B cell (primary cell): ENCODE measurements around the gene JARID2. TPM values are rescaled to one million over a fixed set of nuclear protein-coding genes. Genes with fewer than 3 reads are reported as not detected.
A peak's percentile ranks its signal among the peaks of the same experiment; 100 is the strongest.

Source experiments
- ATAC-seq: fragments of 200-7000 bp; cut with Tn5 transposase; one replicate; pipeline ENCODE4 v1.10.0; 2021; ENCODE audit warnings: low read depth, mild to moderate bottlenecking, moderate number of reproducible peaks, moderate library complexity
- CTCF ChIA-PET: fragments of 350-600 bp; sonication (Branson Sonifier 250); formaldehyde crosslinking; loops from one replicate; lab custom pipeline; 2021; ENCODE audit warnings: antibody characterized with exemption, inconsistent platforms; lab: Charles Lee
- POLR2A ChIA-PET: fragments of 350-600 bp; sonication (Branson Sonifier 250); formaldehyde crosslinking; loops from one replicate; lab custom pipeline; 2021; ENCODE audit warnings: antibody characterized with exemption; lab: Charles Lee
- DNase-seq: peaks from one replicate; pipeline ENCODE4 v3.0.0; 2013
- H2AFZ ChIP-seq: 2 replicates; pipeline ENCODE4 v1.6.1; 2012; ENCODE audit warnings: mild to moderate bottlenecking, low read depth, low read length; ENCODE audit not compliant: insufficient read depth, poor library complexity, severe bottlenecking
- H3K27ac ChIP-seq, 2 donors: 1 replicate in 1 of 2; 2 replicates in 1 of 2; pipeline ENCODE4 v1.5.1; 2012 to 2013; ENCODE audit warnings: low read length in 2 of 2, mild to moderate bottlenecking in 2 of 2, moderate library complexity in 1 of 2
- H3K27me3 ChIP-seq, 4 experiments: fragments of 200-600 bp in 1 of 4; sonication (generic) in 1 of 4; replicated peaks in 1 of 4; 1 replicate in 2 of 4; 2 replicates in 2 of 4; pipeline versions ENCODE4 v1.6.1 to v1.7.0; 2013 to 2016; ENCODE audit warnings: low read length in 3 of 4, mild to moderate bottlenecking in 2 of 4, mixed read lengths in 1 of 4, moderate library complexity in 1 of 4; ENCODE audit not compliant: insufficient read depth in 4 of 4, control insufficient read depth in 3 of 4; ENCODE audit errors: control extremely low read depth in 1 of 4
- H3K36me3 ChIP-seq, 2 experiments: replicated peaks in 1 of 2; 1 replicate in 1 of 2; 2 replicates in 1 of 2; pipeline versions ENCODE4 v1.6.1 to v1.7.1; 2013; ENCODE audit warnings: low read length in 1 of 2; ENCODE audit not compliant: insufficient read depth in 2 of 2, control insufficient read depth in 1 of 2; ENCODE audit errors: control extremely low read depth in 1 of 2, extremely low read depth in 1 of 2
- H3K4me1 ChIP-seq, 2 donors: fragments of 200-600 bp in 1 of 2; sonication (generic) in 1 of 2; 1 replicate in 1 of 2; 2 replicates in 1 of 2; pipeline versions ENCODE4 v1.5.1 to v1.6.1; 2013 to 2017; ENCODE audit warnings: low read length in 2 of 2; ENCODE audit not compliant: control insufficient read depth in 2 of 2, insufficient read depth in 2 of 2
- H3K4me2 ChIP-seq: replicated peaks from 2 replicates; pipeline ENCODE3; 2012; ENCODE audit warnings: mild to moderate bottlenecking, low read depth, low read length; ENCODE audit not compliant: poor library complexity, severe bottlenecking
- H3K4me3 ChIP-seq, 5 experiments: fragments of 200-600 bp in 1 of 5; sonication (generic) in 1 of 5; 1 replicate in 3 of 5; 2 replicates in 2 of 5; pipeline versions ENCODE4 v1.5.1 to v1.7.0; 2011 to 2016; ENCODE audit warnings: low read length in 4 of 5, mild to moderate bottlenecking in 4 of 5, low read depth in 2 of 5, control low read depth in 1 of 5, moderate library complexity in 1 of 5; ENCODE audit not compliant: insufficient read depth in 1 of 5; ENCODE audit errors: control extremely low read depth in 1 of 5, extremely low read depth in 1 of 5
- H3K79me2 ChIP-seq: fragments of 200-600 bp; sonication (generic); one replicate; pipeline ENCODE4 v1.6.0; 2016; ENCODE audit warnings: low read length; ENCODE audit not compliant: control insufficient read depth, insufficient read depth
- H3K9ac ChIP-seq: fragments of 200-600 bp; sonication (generic); 2 replicates; pipeline ENCODE4 v1.6.1; 2017; ENCODE audit warnings: mild to moderate bottlenecking, low read length, moderate library complexity
- H3K9me3 ChIP-seq, 3 donors: one replicate each; pipeline versions ENCODE4 v1.6.1 to v1.7.1; 2013; ENCODE audit warnings: low read length in 2 of 3; ENCODE audit not compliant: control insufficient read depth in 2 of 3, insufficient read depth in 1 of 3; ENCODE audit errors: control extremely low read depth in 1 of 3
- H4K20me1 ChIP-seq: 2 replicates; pipeline ENCODE4 v1.6.0; 2012; ENCODE audit warnings: mild to moderate bottlenecking, low read length; ENCODE audit not compliant: insufficient read depth, control insufficient read depth, poor library complexity, severe bottlenecking
- H3K27ac Mint-ChIP-seq: one replicate; pipeline ENCODE4 v1.8.0; 2021; ENCODE audit warnings: mixed read lengths
- H3K27me3 Mint-ChIP-seq: one replicate; pipeline ENCODE4 v1.8.0; 2021; ENCODE audit warnings: mixed read lengths
- H3K4me1 Mint-ChIP-seq: one replicate; pipeline ENCODE4 v1.8.0; 2021; ENCODE audit warnings: mixed read lengths
- H3K4me3 Mint-ChIP-seq: one replicate; pipeline ENCODE4 v1.8.0; 2021; ENCODE audit warnings: mixed read lengths
- H3K9me3 Mint-ChIP-seq: one replicate; pipeline ENCODE4 v1.8.0; 2022; ENCODE audit warnings: mixed read lengths; ENCODE audit not compliant: insufficient read depth
- CTCF ChIP-seq: fragments of 200-600 bp; IDR thresholded peaks from one replicate; pipeline ENCODE4 v1.8.0; 2022; ENCODE audit warnings: antibody characterized with exemption, mild to moderate bottlenecking
- EZH2 ChIP-seq: IDR thresholded peaks from 2 replicates; pipeline ENCODE4 v1.6.1; 2012; ENCODE audit warnings: borderline replicate concordance, low read depth, mild to moderate bottlenecking, moderate library complexity, low read length; ENCODE audit not compliant: insufficient read depth, poor library complexity, severe bottlenecking
- WGBS: methylation state at CpG from one replicate; pipeline ENCODE4 v1.1.5; 2013; ENCODE audit warnings: missing lambda C conversion rate; ENCODE audit not compliant: insufficient coverage; 5-methylcytosine and 5-hydroxymethylcytosine counted together
- intact Hi-C: fragments of 100-400 bp; cut with micrococcal nuclease; formaldehyde crosslinking; loops from one replicate; pipeline ENCODE4 v1.10.0; 2022
- polyA plus RNA-seq: library from polyadenylated mRNA; depleted of rRNA; stranded (reverse); fragments of >200 nt; gene quantifications from 2 replicates; pipeline ENCODE4 v1.2.3, GENCODE V29; 2012
- total RNA-seq, 2 donors: library from RNA; stranded (reverse); fragments of 120-200 nt in 1 of 2; gene quantifications; 1 replicate in 1 of 2; 2 replicates in 1 of 2; pipeline versions ENCODE4 v1.2.3 to v1.2.4, GENCODE V29; 2013 to 2022

JARID2 gene
- total and polyA plus RNA-seq, 2 donors (not counting 1 experiment from before 2014, with no cell fraction given): 11.0 to 58.1 TPM

GRCh38 chr6:15246666-15247499, 1.0 kb downstream of the JARID2 start:
- DNase-seq (no peak), ATAC-seq (no peak)
- no peaks in the 10 kb centered on the region for H4K20me1 ChIP-seq
- no peaks in the 10 kb centered on the region for H3K27me3 Mint-ChIP-seq
- peaks cover 36% of the 10 kb centered on the region for H3K4me1 Mint-ChIP-seq
- H3K27ac Mint-ChIP-seq: peak overlapping the region; percentile 96
- CTCF ChIA-PET: interaction anchor here (0.7 to 1.5 kb wide), 8 partner anchors 14 to 521 kb away, joined by 3 to 5 read pairs (median 3); no protein-coding TSS in a partner anchor
- intact Hi-C loops: loop anchor here (5.0 kb wide), 5 partner anchors 80 to 1630 kb away; partner anchors contain the start of genes CD83 and NOL7
- no peaks in the 10 kb centered on the region for H3K36me3 ChIP-seq
- H3K9me3 ChIP-seq: no peaks in the 10 kb centered on the region
- H3K9me3 Mint-ChIP-seq: no peaks in the 10 kb centered on the region
- H3K4me2 ChIP-seq: peak overlapping the region; percentile 77
- TF ChIP-seq EZH2: no peak
- TF ChIP-seq CTCF: no peak
- WGBS: 2% methylated on average over 10 of the region's 18 CpGs
- peak overlapping the region; percentile 76 to 100 (median 96) for H3K4me3 ChIP-seq
- peak overlapping the region; percentile 97 for H3K4me3 Mint-ChIP-seq
- peaks cover 13 to 27% of the 10 kb centered on the region in 2 donors for H3K4me1 ChIP-seq
- H3K27ac ChIP-seq: peak overlapping the region in 1 of 2 donors; percentile 86
- peak overlapping the region; percentile 92 for H2AFZ ChIP-seq
- POLR2A ChIA-PET: interaction anchor here (0.5 to 0.7 kb wide), 6 partner anchors 83 to 1335 kb away, joined by 3 to 9 read pairs (median 4); no protein-coding TSS in a partner anchor
- no peaks in the 10 kb centered on the region for H3K27me3 ChIP-seq
- peaks cover 43% of the 10 kb centered on the region for H3K79me2 ChIP-seq
- H3K9ac ChIP-seq: peak overlapping the region; percentile 87
